ENCODE results near the gene SLC8A3. TPM values are rescaled to one million over a fixed set of nuclear protein-coding genes. Genes with fewer than 3 reads are reported as not detected.

Gene SLC8A3
- polyA plus RNA-seq, 12 donors = 2.7 to 12.0 (median 6.7) TPM; not detected in 2

DNA sequence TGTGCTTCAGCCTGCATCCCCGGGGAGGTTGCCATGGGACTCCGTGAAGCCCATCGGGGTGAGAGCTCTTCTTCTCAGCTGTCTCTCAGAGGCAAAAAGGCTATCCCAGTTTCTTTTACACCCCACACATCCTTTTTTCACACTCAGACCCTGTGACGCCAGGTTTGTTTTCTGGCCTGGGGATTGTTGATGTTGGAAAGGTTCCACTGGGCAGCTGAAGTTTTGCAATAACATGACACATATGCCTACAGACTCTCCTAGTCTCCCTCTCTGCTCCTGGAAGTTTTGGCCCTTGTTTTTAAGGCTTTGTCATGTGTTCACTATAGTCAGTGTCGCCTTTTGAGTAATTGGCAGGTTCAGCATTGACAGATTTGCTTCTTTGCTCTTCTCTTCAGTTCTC, 190.9 kb downstream of the SLC8A3 start:
- DNase-seq = no peak

DNA sequence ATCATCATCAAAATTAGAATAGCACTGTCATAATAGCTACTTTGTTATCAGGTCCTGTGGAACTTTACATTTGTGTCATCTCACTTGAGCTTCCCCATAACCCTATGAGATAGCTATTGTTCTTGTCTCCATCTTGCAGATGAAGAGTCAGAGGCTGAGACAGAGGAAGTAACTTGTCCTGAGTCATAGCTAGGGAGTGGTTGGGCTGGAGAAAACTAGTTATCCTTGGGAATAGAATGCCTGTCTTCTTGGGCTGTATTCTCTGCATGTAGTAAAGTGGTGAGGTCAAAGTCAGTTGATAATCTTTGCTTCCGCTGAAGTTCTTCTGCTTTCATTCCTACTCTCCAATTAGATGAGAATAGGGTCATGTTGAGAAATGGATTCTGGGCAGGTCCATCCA, 192.5 kb downstream of the SLC8A3 start:
- DNase-seq = no peak

Other genes starting within 250 kb of the SLC8A3 start
- gene COX16, start 170.7 kb upstream of the SLC8A3 start, polyA plus RNA-seq (ENCODE audit: insufficient read length in 12 of 12) = 10 to 100 TPM in 11 of 12 donors, not detected in 1; 30.2 to 70.4 (median 57.2) TPM
- gene SYNJ2BP, start 228.1 kb upstream of the SLC8A3 start, polyA plus RNA-seq (ENCODE audit: insufficient read length in 12 of 12) = 10 to 100 TPM in 11 of 12 donors, not detected in 1; 24.1 to 39.1 (median 29.1) TPM